Breast epithelium (tissue), 4 donors: ENCODE data around the gene CALR3. TPM values are rescaled to one million over a fixed set of nuclear protein-coding genes. Genes with fewer than 3 reads are reported as not detected.
A peak's percentile ranks its signal among the peaks of the same experiment; 100 is the strongest.
"Not testable (repeated sequence)": the region's sequence is repeated elsewhere in the genome, so short reads cannot be mapped to it uniquely, and the experiment has no call there.

Experiments
- DNase-seq, 2 donors: peaks; one replicate each; pipeline ENCODE4 v3.0.0-alpha.2; 2019; ENCODE audit warnings: low spot score in 2 of 2
- H3K27ac ChIP-seq, 2 donors: fragments of 200-600 bp; sonication (generic) in 1 of 2; one replicate each; pipeline ENCODE4 v1.5.1; 2016 to 2019; ENCODE audit warnings: mild to moderate bottlenecking in 1 of 2
- H3K27me3 ChIP-seq, 2 donors: fragments of 200-600 bp; sonication (generic) in 1 of 2; one replicate each; pipeline versions ENCODE4 v1.5.1 to v1.6.0; 2017 to 2019; ENCODE audit warnings: control low read depth in 1 of 2, mild to moderate bottlenecking in 1 of 2
- H3K36me3 ChIP-seq: fragments of 200-600 bp; one replicate; pipeline ENCODE4 v1.5.1; 2019
- H3K4me1 ChIP-seq, 2 donors: fragments of 200-600 bp; sonication (generic); one replicate each; pipeline ENCODE4 v1.5.1; 2016 to 2019; ENCODE audit warnings: control low read depth in 1 of 2
- H3K4me3 ChIP-seq, 3 donors: fragments of 200-600 bp; sonication (generic); 1 replicate in 2 of 3; 2 replicates in 1 of 3; pipeline ENCODE4 v1.5.1; 2016 to 2019; ENCODE audit warnings: mild to moderate bottlenecking in 3 of 3, moderate library complexity in 2 of 3
- H3K9me3 ChIP-seq, 2 donors: fragments of 200-600 bp; sonication (generic) in 1 of 2; one replicate each; pipeline ENCODE4 v1.5.1; 2016 to 2019; ENCODE audit warnings: control low read depth in 1 of 2
- CTCF ChIP-seq, 3 donors: fragments of 450-650 bp; IDR thresholded peaks; one replicate each; pipeline ENCODE4 v1.5.1; 2016 to 2017; ENCODE audit warnings: antibody characterized with exemption in 3 of 3, mild to moderate bottlenecking in 3 of 3, moderate library complexity in 3 of 3
- POLR2A ChIP-seq: fragments of 450-650 bp; IDR thresholded peaks from one replicate; pipeline ENCODE4 v1.6.1; 2016; ENCODE audit warnings: antibody characterized with exemption, mild to moderate bottlenecking, moderate library complexity
- POLR2AphosphoS5 ChIP-seq, 3 donors: sonication (generic); formaldehyde crosslinking; IDR thresholded peaks; one replicate each; pipeline ENCODE4 v1.6.1; 2017; ENCODE audit warnings: antibody characterized with exemption in 3 of 3
- intact Hi-C: fragments of 100-400 bp; cut with DNase I; formaldehyde crosslinking; loops from one replicate; pipeline ENCODE4 v1.15.1; 2023; ENCODE audit warnings: low total_unique reads
- total RNA-seq, 3 donors: library from RNA; depleted of rRNA; stranded (reverse); fragments of >200 nt; gene quantifications; one replicate each; pipeline ENCODE4 v1.1.0, GENCODE V29; 2016

Gene CALR3
- total RNA-seq, 3 donors from 2014 or later: not detected

DNA sequence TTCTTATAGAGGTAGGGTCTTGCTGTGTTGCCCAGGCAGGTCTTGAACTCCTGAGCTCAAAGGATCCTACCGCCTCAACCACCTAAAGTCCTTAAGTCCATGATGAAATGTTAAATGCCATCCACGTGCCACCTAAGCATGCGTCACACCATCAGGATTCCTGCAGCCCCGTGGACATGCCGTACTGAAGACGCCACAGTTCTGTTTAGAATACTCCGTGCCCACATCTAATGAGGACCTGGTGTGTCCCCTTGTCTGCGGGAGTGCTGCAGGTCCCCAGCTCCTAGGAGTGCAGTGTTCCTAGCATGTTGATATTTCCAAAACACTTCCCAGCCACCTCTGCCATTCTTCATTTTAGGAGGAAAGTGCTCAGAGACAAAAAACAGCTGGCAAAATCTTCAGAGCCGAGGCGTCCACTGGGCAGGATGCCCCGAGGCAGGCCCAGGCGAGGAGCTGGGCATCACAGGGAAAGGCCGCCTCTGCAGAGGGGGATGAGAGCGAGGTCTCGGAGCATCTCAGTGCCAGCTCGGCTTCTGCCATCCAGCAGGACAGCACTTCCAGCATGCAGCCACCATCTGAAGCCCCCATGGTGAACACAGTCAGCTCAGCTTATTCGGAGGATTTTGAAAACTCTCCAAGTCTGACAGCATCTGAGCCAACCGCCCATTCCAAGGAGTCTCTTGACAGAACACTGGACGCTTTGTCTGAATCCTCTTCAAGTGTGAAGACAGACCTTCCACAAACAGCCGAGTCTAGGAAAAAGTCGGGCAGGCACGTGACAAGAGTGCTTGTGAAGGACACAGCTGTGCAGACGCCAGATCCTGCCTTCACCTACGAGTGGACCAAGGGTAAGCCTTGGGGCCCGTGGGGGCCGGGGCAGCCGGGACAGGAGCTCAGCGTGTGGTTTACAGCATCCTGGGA is 13.4 kb upstream of the CALR3 start:
- H3K27me3 ChIP-seq: no peaks in the 10 kb centered on the region
- TF ChIP-seq POLR2A (no peak), POLR2AphosphoS5 (IDR thresholded peaks at IDR 0.05) (peak in 1 of 3 donors; percentile 56), CTCF (IDR thresholded peaks at IDR 0.05) (no peak)
- no peaks in the 10 kb centered on the region for H3K9me3 ChIP-seq
- intact Hi-C loops: loop anchor here (5.0 kb wide), 1 partner anchor 343 kb away; no protein-coding TSS in a partner anchor
- peak overlapping the region in 2 of 3 donors; percentile 29 to 53 for H3K4me3 ChIP-seq
- DNase-seq: peak in 1 of 2 donors; percentile 90
- H3K4me1 ChIP-seq: no peaks in the 10 kb centered on the region
- H3K36me3 ChIP-seq: no peaks in the 10 kb centered on the region
- H3K27ac ChIP-seq: peak overlapping the region; percentile 80 to 89

GRCh38 chr19:16508546-16508945 is 12.6 kb upstream of the CALR3 start:
- H3K36me3 ChIP-seq: no peaks in the 10 kb centered on the region
- H3K4me1 ChIP-seq: no peaks in the 10 kb centered on the region
- H3K27ac ChIP-seq: peak overlapping the region; percentile 80 to 89
- no peak for DNase-seq
- TF ChIP-seq POLR2A (no peak), CTCF (IDR thresholded peaks at IDR 0.05) (no peak), POLR2AphosphoS5 (IDR thresholded peaks at IDR 0.05) (no peak)
- H3K9me3 ChIP-seq: no peaks in the 10 kb centered on the region
- intact Hi-C loops: loop anchor here (5.0 kb wide), 1 partner anchor 344 kb away; no protein-coding TSS in a partner anchor
- no peaks in the 10 kb centered on the region for H3K27me3 ChIP-seq
- H3K4me3 ChIP-seq: no peak overlapping the region

DNA sequence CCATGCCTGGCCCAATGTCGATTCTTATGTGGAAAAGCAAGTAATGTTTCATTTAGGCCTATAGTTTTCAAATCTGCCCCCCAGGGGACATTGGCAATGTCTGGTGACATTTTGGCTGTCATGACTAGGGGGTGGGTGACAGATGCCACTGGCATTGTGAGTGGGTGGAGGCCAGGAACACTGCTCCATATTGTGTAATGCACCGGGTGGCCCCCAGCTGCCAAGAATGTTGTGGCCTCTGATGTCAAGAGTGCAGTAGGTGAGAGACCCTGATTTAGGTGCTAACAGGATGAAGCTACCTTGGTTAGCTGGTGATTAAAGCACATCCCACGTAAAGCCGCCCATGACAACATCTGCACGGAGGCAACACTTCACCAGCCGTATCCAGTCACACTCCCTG is 11.0 kb upstream of the CALR3 start:
- Histone ChIP-seq H3K9me3 (no peaks in the 10 kb centered on the region), H3K4me3 (no peak overlapping the region), H3K4me1 (no peaks in the 10 kb centered on the region), H3K27ac (peak overlapping the region in 1 of 2 donors; percentile 59), H3K27me3 (no peaks in the 10 kb centered on the region), H3K36me3 (no peaks in the 10 kb centered on the region)
- DNase-seq: peak in 1 of 2 donors; percentile 81
- TF ChIP-seq POLR2A (no peak), CTCF (IDR thresholded peaks at IDR 0.05) (no peak), POLR2AphosphoS5 (IDR thresholded peaks at IDR 0.05) (peak in 1 of 3 donors; percentile 42)
- intact Hi-C loops: loop anchor here (5.0 kb wide), 1 partner anchor 345 kb away; no protein-coding TSS in a partner anchor

DNA sequence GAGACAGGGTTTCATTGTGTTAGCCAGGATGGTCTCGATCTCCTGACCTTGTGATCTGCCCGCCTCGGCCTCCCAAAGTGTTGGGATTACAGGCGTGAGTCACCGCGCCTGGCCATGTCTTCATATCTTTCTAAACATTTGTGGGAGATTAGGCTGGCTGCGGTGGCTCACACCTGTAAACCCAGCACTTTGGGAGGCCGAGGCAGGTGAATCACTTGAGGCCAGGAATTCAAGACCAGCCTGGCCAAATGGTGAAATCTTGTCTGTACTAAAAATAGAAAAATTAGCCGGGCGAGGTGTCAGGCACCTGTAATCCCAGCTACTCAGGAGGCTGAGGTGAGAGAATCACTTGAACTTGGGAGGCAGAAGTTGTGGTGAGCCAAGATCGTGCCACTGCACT is 10.2 kb upstream of the CALR3 start:
- H3K4me3 ChIP-seq, H3K27ac ChIP-seq, H3K27me3 ChIP-seq, DNase-seq, H3K36me3 ChIP-seq, H3K9me3 ChIP-seq, H3K4me1 ChIP-seq: not testable (repeated sequence)
- intact Hi-C loops: loop anchor here (5.0 kb wide), 1 partner anchor 346 kb away; no protein-coding TSS in a partner anchor

- no peak for DNase-seq
- TF ChIP-seq CTCF (IDR thresholded peaks at IDR 0.05) (no peak), POLR2AphosphoS5 (IDR thresholded peaks at IDR 0.05) (no peak), POLR2A (no peak)
- no peaks in the 10 kb centered on the region for H3K9me3 ChIP-seq
- no peaks in the 10 kb centered on the region for H3K27me3 ChIP-seq
- no peak overlapping the region for H3K4me3 ChIP-seq
- no peaks in the 10 kb centered on the region for H3K36me3 ChIP-seq
- no peak overlapping the region for H3K27ac ChIP-seq
- intact Hi-C loops: no loop called here
- no peaks in the 10 kb centered on the region for H3K4me1 ChIP-seq
Measured at GRCh38 chr19:16504271-16504670, 8.3 kb upstream of the CALR3 start.
